DMS53 treated with DMSO at 0.1 percent for 48 hours (cell line): ENCODE results near the gene BRSK2.

Source experiments
- DNase-seq: peaks from one replicate; lab custom pipeline; 2025; ENCODE audit not compliant: unreplicated experiment; lab: John Stamatoyannopoulos, UW

The BRSK2 gene

GRCh38 chr11:1375161-1375954 is 14.4 kb upstream of the BRSK2 start:
- no peak for DNase-seq

GRCh38 chr11:1375955-1376258 is 13.8 kb upstream of the BRSK2 start:
- no peak for DNase-seq

GRCh38 chr11:1377231-1377780 is 12.4 kb upstream of the BRSK2 start:
- no peak for DNase-seq

- no peak for DNase-seq
Observed at GRCh38 chr11:1381793-1382425, 7.8 kb upstream of the BRSK2 start.

- DNase-seq = no peak
Observed at GRCh38 chr11:1382429-1382828, 7.3 kb upstream of the BRSK2 start.

- DNase-seq = peak; percentile 69
Observed at GRCh38 chr11:1382831-1383607, 6.7 kb upstream of the BRSK2 start.

- no peak for DNase-seq
Observed at GRCh38 chr11:1384199-1384970, 5.3 kb upstream of the BRSK2 start.

- DNase-seq = no peak
Observed at GRCh38 chr11:1387521-1387920, 2.2 kb upstream of the BRSK2 start.

GRCh38 chr11:1387961-1388762 is 1.6 kb upstream of the BRSK2 start:
- DNase-seq = peak; percentile 7

GRCh38 chr11:1388763-1389102 is 1.0 kb upstream of the BRSK2 start:
- no peak for DNase-seq

- peak; percentile 93 for DNase-seq
Observed at GRCh38 chr11:1389103-1389931, 417 bp upstream of the BRSK2 start.

- no peak for DNase-seq
Observed at GRCh38 chr11:1390569-1391164, 933 bp downstream of the BRSK2 start.

GRCh38 chr11:1391165-1392075 is 1.7 kb downstream of the BRSK2 start:
- DNase-seq = no peak

- no peak for DNase-seq
Observed at GRCh38 chr11:1392111-1392510, 2.4 kb downstream of the BRSK2 start.

- DNase-seq = no peak
Observed at GRCh38 chr11:1392561-1392960, 2.8 kb downstream of the BRSK2 start.

- DNase-seq = no peak
Observed at GRCh38 chr11:1393038-1393710, 3.4 kb downstream of the BRSK2 start.

GRCh38 chr11:1394936-1395772 is 5.4 kb downstream of the BRSK2 start:
- DNase-seq = no peak
